ENCODE data around the gene AMT. TPM values are rescaled to one million over a fixed set of nuclear protein-coding genes. Genes with fewer than 3 reads are reported as not detected.
A peak's percentile ranks its signal among the peaks of the same experiment; 100 is the strongest.
"Not testable (repeated sequence)": the region's sequence is repeated elsewhere in the genome, so short reads cannot be mapped to it uniquely, and the experiment has no call there.

The AMT gene
- total RNA-seq, 1 experiment from 2014 or later: 0.97 TPM

GRCh38 chr3:49427586-49427985 lies 5.3 kb upstream of the AMT start:
- DNase-seq (ENCODE audit: low spot score): no peak

DNA sequence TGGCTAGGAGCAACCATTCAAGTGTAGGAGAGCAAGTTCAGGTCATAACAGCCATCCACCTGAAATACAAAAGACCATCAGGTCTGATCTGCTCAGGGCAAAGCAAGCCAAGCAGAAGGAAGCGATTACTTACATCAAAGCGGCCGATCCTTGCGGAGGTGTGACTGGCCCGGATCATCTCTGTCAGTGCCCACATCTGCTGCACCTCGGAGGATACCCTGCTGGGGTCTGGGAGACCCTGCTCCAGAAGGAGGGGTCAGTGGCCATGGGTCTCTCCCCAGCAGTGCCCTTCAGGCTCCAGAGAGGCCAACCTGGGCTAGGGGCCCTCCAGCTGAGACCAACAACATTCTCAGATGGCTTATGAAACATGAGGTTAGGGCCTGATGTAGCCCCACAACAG lies 2.5 kb upstream of the AMT start:
- DNase-seq (ENCODE audit: low spot score): no peak

DNA sequence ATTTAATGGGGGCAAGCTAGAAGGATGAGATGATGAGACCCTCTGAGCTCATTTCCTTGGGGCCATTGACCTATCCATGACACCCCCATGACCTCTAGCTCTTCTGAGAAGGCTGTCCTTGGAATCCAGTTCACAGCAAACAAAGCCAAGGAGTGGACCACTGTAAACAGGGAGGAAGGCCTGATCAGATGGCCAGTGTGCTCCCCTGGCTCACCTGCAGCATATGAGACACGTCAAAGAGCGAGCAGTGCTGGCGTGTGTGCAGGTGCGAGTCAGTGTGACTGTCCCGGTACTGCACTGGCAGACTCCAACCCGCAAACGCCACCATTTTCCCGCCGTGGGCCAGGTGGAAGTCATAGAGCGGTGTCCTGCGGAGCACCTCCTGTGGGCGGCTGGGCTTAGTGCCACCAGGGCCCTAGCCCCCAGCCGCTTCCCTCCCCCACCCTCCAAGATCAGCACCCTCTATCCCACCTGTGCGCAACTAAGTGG lies 339 bp downstream of the AMT start:
- DNase-seq (ENCODE audit: low spot score): no peak

DNA sequence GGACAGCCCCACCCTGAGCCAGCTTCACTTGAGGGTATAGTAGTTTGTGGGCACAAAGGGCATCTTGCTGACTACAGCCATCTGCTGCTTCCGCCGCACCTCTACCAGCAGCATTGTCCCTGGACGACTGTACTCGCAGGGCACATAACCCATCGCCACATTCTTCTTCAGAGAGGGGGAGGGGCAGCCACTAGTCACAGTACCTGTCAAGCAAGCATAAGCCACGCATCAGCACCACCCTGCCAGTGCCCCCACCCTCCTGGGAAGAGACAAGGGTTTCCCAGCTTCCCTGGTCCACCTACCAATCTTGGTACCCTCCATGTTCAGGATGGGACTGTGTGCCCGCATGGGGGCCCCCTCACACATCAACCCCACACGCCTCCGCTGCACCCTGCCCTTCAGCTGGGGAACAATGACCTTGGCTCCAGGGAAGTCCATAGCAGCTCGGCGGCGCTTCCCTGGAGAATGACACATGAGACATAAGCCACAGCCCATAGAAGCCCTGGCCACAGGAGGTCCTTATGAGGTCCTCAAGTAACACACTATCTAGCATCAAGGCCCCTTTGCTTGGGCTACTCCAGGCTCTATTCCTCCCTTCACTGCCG lies 4.7 kb downstream of the AMT start:
- no peak for DNase-seq (ENCODE audit: low spot score)

GRCh38 chr3:49416867-49417266 lies 5.4 kb downstream of the AMT start:
- DNase-seq (ENCODE audit: low spot score): no peak

- no peak for DNase-seq (ENCODE audit: low spot score)
Observed at GRCh38 chr3:49415931-49416601, 6.2 kb downstream of the AMT start.

GRCh38 chr3:49414753-49415152 lies 7.5 kb downstream of the AMT start:
- DNase-seq (ENCODE audit: low spot score): no peak

DNA sequence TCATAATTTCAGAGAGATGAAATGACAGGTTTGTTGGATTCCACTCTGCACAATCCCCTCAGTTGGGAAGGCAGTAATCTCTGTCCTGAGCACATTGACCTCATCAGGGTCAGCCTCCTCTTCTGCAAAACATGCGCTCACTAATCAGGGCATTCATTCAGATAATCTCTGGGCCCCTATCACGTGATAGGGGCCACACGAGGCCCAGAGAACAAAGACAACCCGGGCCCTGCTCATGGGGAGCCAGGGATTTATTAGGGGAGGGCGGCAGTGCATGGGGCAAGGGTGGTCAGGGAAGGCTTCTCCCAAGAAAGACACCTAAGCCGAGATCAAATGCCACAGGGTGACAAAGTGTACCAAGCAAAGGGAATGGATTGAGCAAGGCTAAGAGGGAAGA lies 8.9 kb downstream of the AMT start:
- no peak for DNase-seq (ENCODE audit: low spot score)

GRCh38 chr3:49412632-49413337 lies 9.5 kb downstream of the AMT start:
- DNase-seq (ENCODE audit: low spot score): no peak

DNA sequence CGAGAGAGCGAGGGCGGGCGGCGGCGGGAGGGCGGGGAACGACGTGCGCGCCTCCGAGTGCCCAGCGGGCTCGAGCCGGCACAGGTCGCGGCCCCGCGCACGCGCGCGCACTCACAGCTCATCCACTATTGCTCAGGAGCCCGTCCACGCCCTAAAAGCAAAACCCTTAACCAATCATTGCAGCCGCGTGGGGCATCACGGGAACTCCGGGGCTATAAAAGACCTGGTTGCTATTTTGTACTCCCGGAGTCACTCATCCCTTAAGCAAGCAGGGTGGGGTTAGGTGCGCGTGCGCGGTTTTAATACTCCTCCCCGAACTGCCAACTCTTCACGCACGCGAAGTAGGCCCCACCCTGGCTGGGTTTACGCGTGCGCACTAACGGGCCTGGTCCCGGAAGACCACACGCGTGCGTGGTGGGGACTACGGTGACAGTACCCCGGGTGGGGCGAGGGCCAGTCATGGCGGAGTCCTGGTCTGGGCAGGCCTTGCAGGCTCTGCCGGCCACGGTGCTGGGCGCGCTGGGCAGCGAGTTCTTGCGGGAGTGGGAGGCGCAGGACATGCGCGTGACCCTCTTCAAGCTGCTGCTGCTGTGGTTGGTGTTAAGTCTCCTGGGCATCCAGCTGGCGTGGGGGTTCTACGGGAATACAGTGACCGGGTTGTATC lies 10.2 kb downstream of the AMT start, which contains the start of the genes RHOA and TCTA:
TSS of gene RHOA (minus strand) at position 9 of the 664 bp plus-strand sequence. CDS start 36,387 bp downstream, outside the sequence.
TSS of gene TCTA (plus strand) at position 456 of the 664 bp plus-strand sequence. CDS start at position 460, 4 bp downstream.
- DNase-seq (ENCODE audit: low spot score): peak; percentile 97

DNA sequence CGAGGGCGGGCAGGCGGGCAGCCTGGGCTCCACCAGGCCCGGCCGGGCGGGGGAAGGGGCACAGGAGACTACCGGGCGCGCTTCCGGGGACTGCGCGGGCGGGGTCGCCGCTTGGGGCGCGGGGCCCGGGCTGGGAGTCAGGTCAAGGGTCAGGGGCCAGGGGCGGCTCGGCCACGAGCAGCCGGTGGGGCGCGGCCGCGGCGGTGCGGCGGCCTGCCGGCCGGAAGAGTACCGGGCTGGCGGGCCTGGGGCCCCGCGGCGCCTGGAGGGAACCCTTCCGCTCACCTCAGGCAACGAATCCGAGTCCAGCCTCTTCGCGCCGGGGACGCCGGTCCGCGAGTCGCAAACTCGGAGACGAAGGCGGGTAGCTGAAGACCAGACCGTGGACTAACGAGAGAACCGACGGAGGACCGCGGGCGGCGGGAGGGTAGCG lies 10.7 kb downstream of the AMT start:
- DNase-seq (ENCODE audit: low spot score): no peak

DNA sequence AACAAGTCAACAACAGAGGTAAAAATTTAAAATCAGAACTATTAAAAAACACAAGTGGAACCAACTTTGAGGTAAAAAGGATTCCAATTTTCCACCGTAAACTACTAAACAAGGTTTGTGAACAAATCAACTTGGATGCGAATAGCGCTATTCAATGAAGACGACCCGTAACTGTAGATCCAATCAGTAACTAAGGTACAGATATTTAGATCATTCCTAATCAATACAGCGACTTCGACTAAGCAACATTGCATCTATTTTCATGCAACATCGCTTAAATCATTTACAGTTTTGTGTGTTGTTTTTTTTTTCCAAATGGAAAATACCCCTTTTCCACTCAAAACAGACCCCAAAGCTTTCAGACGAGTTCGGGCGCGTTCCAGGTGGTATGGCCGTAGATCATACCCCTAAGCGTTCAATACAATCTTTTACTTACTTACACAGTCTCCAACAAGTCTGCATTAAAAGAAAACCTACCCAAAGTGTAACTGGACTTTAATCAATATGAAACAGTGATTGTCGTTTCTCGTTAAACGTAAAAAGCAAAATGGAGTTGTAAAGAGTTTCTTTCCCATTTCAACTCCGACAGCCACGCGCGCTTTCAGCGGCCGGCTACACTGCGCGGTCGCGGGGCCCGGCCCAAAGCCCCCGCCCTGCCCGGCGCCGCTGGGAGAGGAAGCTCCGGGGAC lies 11.3 kb downstream of the AMT start:
- DNase-seq (ENCODE audit: low spot score): peak; percentile 31

DNA sequence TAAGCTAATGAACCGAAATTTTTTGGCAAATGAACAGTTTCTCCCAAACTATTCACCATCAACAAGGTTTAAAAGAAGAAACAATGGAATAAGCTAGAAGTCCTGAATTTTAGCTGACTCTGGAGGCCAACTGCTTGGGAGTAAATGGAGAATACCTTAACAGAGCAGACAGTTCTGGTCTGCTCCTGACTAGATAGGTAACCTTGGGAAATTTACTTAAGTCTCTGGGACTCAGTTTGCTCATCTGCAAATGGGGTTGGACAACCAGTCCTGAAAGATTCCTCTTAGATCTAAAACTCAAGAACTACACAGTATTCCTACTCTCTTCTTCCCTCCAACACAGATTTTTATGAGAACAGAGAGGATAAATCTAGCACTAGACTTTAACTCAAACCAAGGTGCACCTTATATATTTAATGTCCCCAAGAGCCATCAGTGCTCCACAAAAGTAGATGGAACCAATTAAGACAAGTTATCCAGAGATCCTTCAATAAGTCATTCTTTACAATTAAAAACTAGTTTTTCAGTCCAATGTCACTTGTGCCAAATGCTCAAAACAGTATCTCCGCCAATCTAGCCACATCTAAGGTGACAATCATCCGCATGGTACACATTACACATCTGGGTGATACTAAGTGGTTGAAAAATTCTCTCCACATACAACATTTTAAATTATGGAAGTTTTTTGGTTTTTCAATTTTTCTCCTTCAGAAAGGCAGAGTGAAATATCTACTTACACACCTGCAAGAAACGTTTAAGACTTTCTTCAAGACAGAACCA lies 12.0 kb downstream of the AMT start:
- DNase-seq (ENCODE audit: low spot score): no peak

GRCh38 chr3:49406571-49407565 lies 15.4 kb downstream of the AMT start:
- DNase-seq (ENCODE audit: low spot score): no peak

- DNase-seq (ENCODE audit: low spot score): not testable (repeated sequence)
Observed at GRCh38 chr3:49405570-49405969, 16.7 kb downstream of the AMT start.

GRCh38 chr3:49403891-49404290 lies 18.4 kb downstream of the AMT start:
- no peak for DNase-seq (ENCODE audit: low spot score)

DNA sequence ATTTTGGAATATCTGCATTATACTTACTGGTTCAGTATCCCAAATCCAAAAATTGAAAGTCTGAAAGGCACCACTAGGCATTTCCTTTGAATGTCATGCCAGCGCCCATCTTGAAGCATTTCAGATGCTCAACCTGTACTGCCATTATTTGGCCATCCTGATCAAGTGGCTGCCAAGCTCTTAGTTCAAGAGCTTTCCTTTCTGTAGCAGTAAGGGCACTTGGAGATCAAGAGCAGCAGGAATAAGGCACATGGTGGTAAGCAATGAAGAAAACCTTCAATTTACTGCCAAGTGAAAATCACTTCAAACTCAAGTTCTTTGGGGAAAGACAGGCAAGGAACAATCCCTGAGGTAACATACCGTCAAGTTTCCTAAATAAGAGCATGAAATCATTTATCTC lies 20.5 kb downstream of the AMT start:
- no peak for DNase-seq (ENCODE audit: low spot score)

DNA sequence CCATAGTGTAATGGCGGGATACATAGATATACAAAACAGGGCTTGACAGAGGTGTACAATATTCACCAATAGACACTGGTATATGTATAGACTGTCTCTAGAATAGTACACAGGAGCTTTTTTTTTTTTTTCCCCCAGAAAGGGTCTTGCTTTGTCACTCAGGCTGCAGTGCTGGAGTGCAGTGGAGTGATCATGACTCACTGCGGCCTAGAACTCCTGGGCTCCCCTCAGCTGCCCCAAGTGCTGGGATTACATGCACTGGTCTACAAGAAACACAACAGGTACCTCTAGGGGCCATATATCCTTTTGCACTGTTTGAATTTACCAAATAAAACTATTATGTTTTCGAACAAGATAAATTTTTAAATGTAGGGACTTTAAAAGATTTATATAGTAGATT lies 22.8 kb downstream of the AMT start:
- no peak for DNase-seq (ENCODE audit: low spot score)

DNA sequence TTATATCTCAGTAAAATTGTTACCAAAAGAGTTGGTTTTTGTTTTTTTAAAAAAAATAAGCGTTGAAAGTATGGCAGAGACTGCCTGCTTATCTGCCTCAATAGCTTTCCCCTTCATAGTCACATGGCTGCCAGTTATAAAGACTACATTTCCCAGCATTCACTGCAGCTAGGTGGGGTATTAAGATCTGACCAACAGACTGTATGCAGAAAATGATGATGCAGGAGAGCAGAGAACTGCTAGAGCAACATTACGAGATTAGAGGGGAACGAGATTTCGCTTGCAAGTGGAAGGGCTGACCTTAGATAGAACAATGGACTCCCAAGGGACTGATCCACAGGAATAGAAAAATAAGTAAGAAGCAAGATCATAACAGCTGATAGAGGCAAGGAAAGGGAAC lies 24.8 kb downstream of the AMT start:
- no peak for DNase-seq (ENCODE audit: low spot score)

All from HT-29 (cell line).